GM18505 (cell line): ENCODE results near the gene TSSK2.

ENCODE experiments used
- ATAC-seq: cut with Tn5 transposase; IDR thresholded peaks from one replicate; pipeline ENCODE4 v1.9.1; 2021; ENCODE audit not compliant: unreplicated experiment
- POLR2A ChIP-seq: IDR thresholded peaks from 4 replicates; pipeline ENCODE4 v1.6.1; 2011; ENCODE audit warnings: borderline replicate concordance; ENCODE audit not compliant: insufficient read depth, insufficient read length; ENCODE audit errors: extremely low read depth

TSSK2 gene

GRCh38 chr22:19125474-19126308 lies 5.4 kb upstream of the TSSK2 start:
- ATAC-seq: no peak
- no peak for TF ChIP-seq POLR2A

- no peak for ATAC-seq
- TF ChIP-seq POLR2A: no peak
Observed at GRCh38 chr22:19126309-19127273, 4.5 kb upstream of the TSSK2 start.

DNA sequence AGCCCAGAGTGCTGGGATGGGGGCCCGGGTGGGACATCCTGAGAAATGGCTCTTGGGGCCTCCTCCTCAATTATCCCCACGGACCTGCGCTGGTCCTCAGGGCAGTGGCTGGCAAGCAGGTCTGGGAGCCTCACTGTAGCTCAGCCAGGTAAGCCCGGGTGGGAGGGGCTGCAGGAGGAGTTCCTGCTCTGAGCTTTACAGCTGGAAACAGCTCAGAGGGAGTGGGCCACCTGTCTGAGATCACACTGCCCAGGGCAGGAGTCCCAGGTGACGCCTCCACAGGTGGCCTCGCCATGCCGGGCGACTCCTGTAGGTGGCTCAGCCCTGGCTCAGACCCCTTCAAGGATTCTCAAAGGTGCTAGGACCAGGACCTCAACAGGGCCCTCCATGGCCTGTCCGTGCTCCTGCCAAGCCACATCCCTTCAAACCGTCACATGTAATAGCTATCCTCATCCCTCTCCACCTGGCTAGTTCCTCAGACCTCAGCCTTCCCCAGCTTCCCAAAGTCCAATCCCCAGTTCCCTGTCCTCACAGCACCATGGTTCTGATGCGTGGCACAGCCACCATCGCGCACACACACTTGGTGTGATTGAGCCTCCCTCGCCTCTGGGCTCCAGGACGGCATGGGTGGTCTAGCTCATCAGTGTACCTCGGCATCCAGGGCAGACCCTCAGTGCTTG lies 3.6 kb upstream of the TSSK2 start:
- no peak for ATAC-seq
- TF ChIP-seq POLR2A: no peak

GRCh38 chr22:19128009-19128401 lies 3.1 kb upstream of the TSSK2 start:
- ATAC-seq: no peak
- TF ChIP-seq POLR2A: no peak

GRCh38 chr22:19128946-19129727 lies 2.0 kb upstream of the TSSK2 start:
- ATAC-seq: no peak
- no peak for TF ChIP-seq POLR2A

DNA sequence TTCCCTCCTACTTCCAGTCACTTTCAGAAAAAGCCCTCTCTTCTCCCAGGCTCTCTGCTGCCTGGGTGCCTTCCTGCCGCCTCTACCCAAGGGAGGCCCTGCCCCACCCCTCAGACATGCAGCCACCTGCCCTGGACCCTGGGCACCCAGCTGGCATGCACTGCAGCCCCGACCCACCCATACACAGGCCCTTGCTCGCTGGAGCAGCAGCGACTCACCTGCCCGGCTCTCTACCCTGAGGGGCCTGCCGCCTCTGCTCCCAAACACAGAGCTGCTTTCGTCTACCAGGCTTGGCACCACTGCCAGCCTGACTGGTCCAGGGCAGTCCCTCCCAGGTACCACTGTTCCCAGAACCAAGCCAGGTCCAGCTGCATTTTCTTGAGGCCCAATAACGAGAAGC lies 1.2 kb upstream of the TSSK2 start:
- ATAC-seq: no peak
- TF ChIP-seq POLR2A: no peak

DNA sequence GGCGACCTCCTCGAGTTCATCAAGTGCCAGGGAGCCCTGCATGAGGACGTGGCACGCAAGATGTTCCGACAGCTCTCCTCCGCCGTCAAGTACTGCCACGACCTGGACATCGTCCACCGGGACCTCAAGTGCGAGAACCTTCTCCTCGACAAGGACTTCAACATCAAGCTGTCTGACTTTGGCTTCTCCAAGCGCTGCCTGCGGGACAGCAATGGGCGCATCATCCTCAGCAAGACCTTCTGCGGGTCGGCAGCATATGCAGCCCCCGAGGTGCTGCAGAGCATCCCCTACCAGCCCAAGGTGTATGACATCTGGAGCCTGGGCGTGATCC lies 542 bp downstream of the TSSK2 start:
- ATAC-seq: no peak
- TF ChIP-seq POLR2A: no peak

DNA sequence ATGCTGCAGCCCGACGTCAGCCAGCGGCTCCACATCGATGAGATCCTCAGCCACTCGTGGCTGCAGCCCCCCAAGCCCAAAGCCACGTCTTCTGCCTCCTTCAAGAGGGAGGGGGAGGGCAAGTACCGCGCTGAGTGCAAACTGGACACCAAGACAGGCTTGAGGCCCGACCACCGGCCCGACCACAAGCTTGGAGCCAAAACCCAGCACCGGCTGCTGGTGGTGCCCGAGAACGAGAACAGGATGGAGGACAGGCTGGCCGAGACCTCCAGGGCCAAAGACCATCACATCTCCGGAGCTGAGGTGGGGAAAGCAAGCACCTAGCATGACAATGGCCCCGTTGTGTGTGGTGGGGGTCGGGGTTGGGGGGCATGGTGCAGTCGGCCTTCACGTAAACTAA lies 1.0 kb downstream of the TSSK2 start:
- TF ChIP-seq POLR2A: no peak
- no peak for ATAC-seq

DNA sequence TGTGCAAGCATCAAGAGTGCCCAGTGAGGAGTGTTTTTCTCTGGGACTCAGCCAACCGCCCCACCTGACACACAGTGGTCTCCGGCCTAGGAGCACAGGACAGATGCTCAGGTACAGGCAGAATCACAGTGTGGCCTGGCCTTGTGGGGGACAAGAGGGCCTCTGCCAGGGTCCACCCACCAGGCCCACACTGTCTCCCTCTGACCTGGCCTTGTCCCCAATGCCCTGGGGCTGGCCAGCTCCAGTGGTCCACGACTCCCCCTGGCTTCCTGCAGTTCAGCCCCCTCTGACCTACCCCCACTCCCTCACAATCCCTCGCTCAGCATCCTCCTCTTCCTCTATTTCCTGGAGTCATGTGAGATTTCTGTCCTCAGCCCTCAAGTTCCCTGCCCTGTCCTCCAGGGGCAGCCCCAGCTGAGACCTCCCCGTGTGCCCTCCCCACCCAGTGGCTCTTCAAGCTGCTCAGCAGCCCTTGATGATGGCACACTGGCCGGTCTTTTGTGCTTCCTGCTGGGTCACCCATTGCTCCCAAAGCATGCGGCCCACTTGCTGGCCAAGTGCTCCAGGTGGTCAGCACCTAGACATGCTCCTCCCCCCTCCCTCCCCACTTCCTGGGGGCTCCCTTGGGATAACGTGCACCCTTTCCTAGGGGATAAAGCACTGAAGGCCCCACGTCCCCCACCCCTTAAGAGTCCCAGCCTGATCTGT lies 1.7 kb downstream of the TSSK2 start:
- TF ChIP-seq POLR2A: no peak
- ATAC-seq: no peak

GRCh38 chr22:19133561-19133960 lies 2.5 kb downstream of the TSSK2 start:
- no peak for ATAC-seq
- TF ChIP-seq POLR2A: no peak

DNA sequence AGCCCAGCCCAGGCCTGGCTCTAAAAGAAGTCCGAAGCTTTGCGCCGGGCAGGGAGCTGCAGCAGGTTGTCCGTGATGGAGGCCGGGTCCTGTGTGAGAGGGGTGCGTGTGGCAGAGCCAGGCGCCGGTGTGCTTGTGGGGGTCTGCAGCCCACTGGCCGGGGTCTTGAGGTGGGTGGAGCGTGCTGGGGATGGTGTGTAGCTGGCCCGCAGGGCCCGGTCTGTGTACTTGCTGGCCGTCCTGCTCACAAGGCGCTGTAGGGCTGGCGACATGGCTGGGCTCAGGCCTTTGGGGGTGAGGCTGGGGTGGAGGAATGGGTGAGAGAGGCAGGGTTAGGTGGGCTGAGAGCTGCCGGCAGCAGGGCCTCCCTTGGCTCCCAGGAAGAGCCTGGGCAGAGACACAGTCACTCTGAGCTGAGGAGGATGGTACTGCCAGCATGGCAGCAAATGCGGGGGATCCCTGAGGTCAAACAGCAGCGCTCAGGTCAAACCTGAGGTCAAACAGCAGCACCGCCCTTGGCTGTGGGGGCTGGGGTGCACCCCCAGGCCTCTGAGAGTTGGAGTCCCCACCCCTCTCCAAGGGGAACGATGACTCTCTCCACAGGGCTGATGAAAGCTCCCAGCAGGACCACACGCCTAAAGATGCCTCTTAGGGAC lies 3.2 kb downstream of the TSSK2 start:
- TF ChIP-seq POLR2A: no peak
- ATAC-seq: no peak

DNA sequence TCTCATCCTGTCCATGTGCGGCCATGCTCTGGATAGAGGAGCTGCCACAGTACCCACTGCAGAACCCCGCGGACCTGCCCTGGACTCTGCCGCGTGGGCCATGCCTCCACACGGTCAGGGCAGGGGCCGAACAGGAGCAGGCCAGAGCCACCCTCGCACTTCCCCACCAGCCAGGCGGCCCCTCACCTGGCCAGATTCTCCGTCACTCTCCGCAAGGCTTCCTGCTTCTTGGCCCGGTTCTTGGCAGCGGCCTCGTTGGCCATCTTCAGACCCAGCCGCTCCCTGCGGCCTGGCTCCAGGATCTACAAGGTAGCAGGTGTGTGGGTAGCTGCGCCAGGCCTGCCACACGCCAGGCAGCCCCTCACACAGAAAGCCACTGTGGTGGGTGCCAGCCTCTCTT lies 3.8 kb downstream of the TSSK2 start:
- TF ChIP-seq POLR2A: no peak
- no peak for ATAC-seq

DNA sequence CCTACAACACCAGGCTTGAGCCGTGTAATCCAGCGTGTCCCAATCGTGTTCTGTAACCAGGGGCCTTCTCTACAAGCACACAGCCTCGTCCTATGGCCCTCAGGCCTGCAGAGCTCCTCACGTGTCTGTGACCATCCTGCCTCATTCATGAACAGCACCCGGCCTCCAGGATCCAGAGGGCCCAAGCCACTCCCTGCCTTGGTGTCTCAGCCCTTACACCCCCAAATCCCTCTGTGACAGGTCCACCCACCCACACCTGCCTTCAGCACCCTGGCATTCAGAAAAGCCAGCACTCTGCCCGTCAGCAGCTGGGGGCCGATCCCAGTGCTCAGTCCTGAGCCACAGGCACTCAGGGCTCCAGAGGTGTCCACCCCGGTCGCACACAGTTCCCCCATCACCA lies 5.8 kb downstream of the TSSK2 start:
- no peak for ATAC-seq
- TF ChIP-seq POLR2A: no peak
